GM12878 (cell line): ENCODE measurements around the gene ZNF559. TPM values are rescaled to one million over a fixed set of nuclear protein-coding genes. Genes with fewer than 3 reads are reported as not detected.

Experiments used
- ATAC-seq: fragments of 200-7000 bp; cut with Tn5 transposase; 3 replicates; pipeline ENCODE4 v1.9.1; 2020; ENCODE audit warnings: mild to moderate bottlenecking, moderate library complexity
- BruUV-seq: library from RNA; stranded (reverse); fragments of 400-500 nt; replicated peaks from 2 replicates; lab custom pipeline; 2021; lab: Mats Ljungman, UMichigan
- CTCF ChIA-PET: fragments of 300-600 bp; sonication (Branson Sonifier 250); formaldehyde crosslinking; extraction: SDS; loops from one replicate; lab custom pipeline; 2021; ENCODE audit warnings: inconsistent platforms; lab: Yijun Ruan, JAX
- POLR2A ChIA-PET: fragments of 350-600 bp; formaldehyde crosslinking; extraction: SDS; loops from one replicate; lab custom pipeline; 2021; ENCODE audit warnings: inconsistent platforms; lab: Charles Lee
- RAD21 ChIA-PET: fragments of 300-600 bp; sonication (Branson Sonifier 250); formaldehyde crosslinking; loops from one replicate; lab custom pipeline; 2023; ENCODE audit warnings: antibody characterized with exemption; ENCODE audit not compliant: unreplicated experiment; lab: Charles Lee
- SMC1A ChIA-PET: fragments of 300-600 bp; sonication (Branson Sonifier 250); formaldehyde crosslinking; loops from one replicate; lab custom pipeline; 2023; ENCODE audit not compliant: unreplicated experiment, uncharacterized antibody; lab: Charles Lee
- DNase-seq: peaks from one replicate; pipeline ENCODE4 v3.0.0-alpha.2; 2011; ENCODE audit warnings: low read depth, low spot score
- FAIRE-seq: peaks from 3 replicates; lab custom pipeline; 2011; peaks lifted over from hg19 to GRCh38; lab: Jason Lieb, UNC
- H2AFZ ChIP-seq: 2 replicates; pipeline ENCODE4 v1.6.0; 2011; ENCODE audit warnings: low read depth, low read length, control low read depth; ENCODE audit not compliant: control insufficient read depth
- H3K27ac ChIP-seq: 2 replicates; pipeline ENCODE4 v1.5.1; 2011; ENCODE audit warnings: control low read depth; ENCODE audit not compliant: control insufficient read depth, insufficient read depth
- H3K27me3 ChIP-seq, 2 experiments: replicated peaks in 1 of 2; 2 replicates each; pipeline versions ENCODE4 v1.6.0 to v1.6.1; 2011; ENCODE audit warnings: low read length in 1 of 2; ENCODE audit not compliant: control insufficient read depth in 2 of 2, insufficient read depth in 2 of 2
- H3K36me3 ChIP-seq, 2 experiments: 2 replicates each; pipeline ENCODE4 v1.5.1; 2011; ENCODE audit warnings: low read length in 1 of 2; ENCODE audit not compliant: control insufficient read depth in 2 of 2, insufficient read depth in 2 of 2
- H3K4me1 ChIP-seq: 2 replicates; pipeline ENCODE4 v1.6.1; 2011; ENCODE audit warnings: mild to moderate bottlenecking, low read length, moderate library complexity, mixed read lengths; ENCODE audit not compliant: control insufficient read depth, insufficient read depth
- H3K4me2 ChIP-seq: 2 replicates; pipeline ENCODE4 v1.6.0; 2011; ENCODE audit warnings: control low read depth; ENCODE audit not compliant: control insufficient read depth, insufficient read depth
- H3K4me3 ChIP-seq: fragments of 200-600 bp; sonication (generic); 2 replicates; pipeline ENCODE4 v1.5.1; 2016
- H3K79me2 ChIP-seq: 2 replicates; pipeline ENCODE4 v1.6.0; 2011; ENCODE audit warnings: low read length; ENCODE audit not compliant: control insufficient read depth, insufficient read depth
- H3K9ac ChIP-seq: 2 replicates; pipeline ENCODE4 v1.8.0; 2011; ENCODE audit warnings: low read length, control low read depth, mixed read lengths; ENCODE audit not compliant: control insufficient read depth, insufficient read depth
- H3K9me3 ChIP-seq: replicated peaks from 3 replicates; pipeline ENCODE4 v1.5.1; 2011; ENCODE audit warnings: mild to moderate bottlenecking, low read length; ENCODE audit not compliant: control insufficient read depth, insufficient read depth
- H4K20me1 ChIP-seq: 2 replicates; pipeline ENCODE4 v1.6.0; 2011; ENCODE audit not compliant: control insufficient read depth, insufficient read depth
- BRCA1 ChIP-seq: IDR thresholded peaks from 2 replicates; pipeline ENCODE4 v1.6.1; 2011; ENCODE audit warnings: low read depth, low read length, improper control_type of control experiment
- CHD1 ChIP-seq: IDR thresholded peaks from 2 replicates; pipeline ENCODE4 v1.6.1; 2012; ENCODE audit warnings: low read depth, low read length, improper control_type of control experiment
- IRF4 ChIP-seq: IDR thresholded peaks from 2 replicates; pipeline ENCODE4 v1.6.1; 2011; ENCODE audit warnings: low read depth, low read length
- NFXL1 ChIP-seq: fragments of 450-650 bp; IDR thresholded peaks from 2 replicates; pipeline ENCODE4 v1.6.1; 2017; ENCODE audit warnings: antibody characterized with exemption, mild to moderate bottlenecking, borderline replicate concordance
- NR2C1 ChIP-seq: fragments of 450-650 bp; IDR thresholded peaks from 2 replicates; pipeline ENCODE4 v1.6.1; 2017; ENCODE audit warnings: antibody characterized with exemption, mild to moderate bottlenecking, moderate library complexity
- POU2F2 ChIP-seq: IDR thresholded peaks from 3 replicates; pipeline ENCODE4 v1.6.1; 2011; ENCODE audit warnings: low read depth, mild to moderate bottlenecking, low read length, borderline replicate concordance
- SRF ChIP-seq, 2 experiments: IDR thresholded peaks; 2 replicates each; pipeline ENCODE4 v1.6.1; 2011; ENCODE audit warnings: low read depth in 2 of 2, low read length in 2 of 2, mild to moderate bottlenecking in 1 of 2, moderate library complexity in 1 of 2
- YY1 ChIP-seq: IDR thresholded peaks from 2 replicates; pipeline ENCODE4 v1.6.1; 2011; ENCODE audit warnings: low read depth, mild to moderate bottlenecking, low read length
- ZBED1 ChIP-seq: IDR thresholded peaks from 2 replicates; pipeline ENCODE4 v1.6.1; 2016; ENCODE audit warnings: borderline replicate concordance
- ZNF24 ChIP-seq: fragments of 450-650 bp; IDR thresholded peaks from 2 replicates; pipeline ENCODE4 v1.6.1; 2017; ENCODE audit warnings: antibody characterized with exemption, mild to moderate bottlenecking
- WGBS: methylation state at CpG from one replicate; pipeline ENCODE4 v1.1.6; 2016; ENCODE audit warnings: low lambda C conversion rate; ENCODE audit not compliant: insufficient replicate concordance, insufficient coverage; ENCODE audit errors: missing lambda C conversion rate; 5-methylcytosine and 5-hydroxymethylcytosine counted together
- in situ Hi-C: fragments of 300-500 bp; cut with MboI; formaldehyde crosslinking; loops from 9 replicates; pipeline ENCODE4 v1.14.3; 2018; ENCODE audit warnings: mixed read lengths
- intact Hi-C: fragments of 100-400 bp; cut with micrococcal nuclease; formaldehyde crosslinking; loops from one replicate; pipeline ENCODE4 v1.14.2; 2022; ENCODE audit not compliant: unreplicated experiment
- polyA plus RNA-seq, 11 experiments: library from polyadenylated mRNA; depleted of rRNA in 4 of 11; unstranded in 6 of 11; stranded (reverse) in 5 of 11; fragments of >200 nt; fragmentation: Nextera tagmentation in 4 of 11; fragmentation: Illumina TruSeq in 1 of 11; extraction: Ambion mirVana in 4 of 11; extraction: Trizol in 1 of 11; gene quantifications; 1 replicate in 1 of 11; 2 replicates in 10 of 11; pipeline versions ENCODE4 v1.2.1 to v1.2.3, GENCODE V29; 2011 to 2016; ENCODE audit warnings: inconsistent platforms in 2 of 11, missing spikeins in 2 of 11, low read depth in 1 of 11
- total RNA-seq, 4 experiments: library from RNA; depleted of rRNA in 3 of 4; stranded (reverse); fragments of >200 nt in 3 of 4; fragmentation: Illumina TruSeq in 1 of 4; extraction: Trizol in 1 of 4; gene quantifications; 2 replicates each; pipeline versions ENCODE4 v1.2.1 to v1.2.3, GENCODE V29; 2013 to 2021
- TF ChIP-seq, protein P1 (sequence below): IDR thresholded peaks from 2 replicates; pipeline ENCODE4 v1.6.1; 2012; ENCODE audit warnings: low read depth, low read length, improper control_type of control experiment
- TF ChIP-seq, protein P2 (sequence below): fragments of 450-650 bp; IDR thresholded peaks from 2 replicates; pipeline ENCODE4 v1.6.1; 2016; ENCODE audit warnings: mild to moderate bottlenecking
- TF ChIP-seq, protein P3 (sequence below): fragments of 450-650 bp; IDR thresholded peaks from 2 replicates; pipeline ENCODE4 v1.6.1; 2016; ENCODE audit warnings: mild to moderate bottlenecking, moderate library complexity, borderline replicate concordance
- TF ChIP-seq, protein P4 (sequence below): IDR thresholded peaks from 2 replicates; pipeline ENCODE4 v1.6.1; 2011; ENCODE audit warnings: borderline replicate concordance, low read depth, mild to moderate bottlenecking, moderate library complexity, low read length; ENCODE audit not compliant: insufficient read depth, poor library complexity, severe bottlenecking
- TF ChIP-seq, protein P5 (sequence below): fragments of 450-650 bp; IDR thresholded peaks from 2 replicates; pipeline ENCODE4 v1.6.1; 2017; ENCODE audit warnings: antibody characterized with exemption, mild to moderate bottlenecking, moderate library complexity

ZNF559 gene
- total and polyA plus RNA-seq, 10 of the 15 experiments (the other 5 are each of a cell fraction or from before 2014, with no cell fraction given), result 4.4 to 13.8 (median 9.8) TPM

DNA sequence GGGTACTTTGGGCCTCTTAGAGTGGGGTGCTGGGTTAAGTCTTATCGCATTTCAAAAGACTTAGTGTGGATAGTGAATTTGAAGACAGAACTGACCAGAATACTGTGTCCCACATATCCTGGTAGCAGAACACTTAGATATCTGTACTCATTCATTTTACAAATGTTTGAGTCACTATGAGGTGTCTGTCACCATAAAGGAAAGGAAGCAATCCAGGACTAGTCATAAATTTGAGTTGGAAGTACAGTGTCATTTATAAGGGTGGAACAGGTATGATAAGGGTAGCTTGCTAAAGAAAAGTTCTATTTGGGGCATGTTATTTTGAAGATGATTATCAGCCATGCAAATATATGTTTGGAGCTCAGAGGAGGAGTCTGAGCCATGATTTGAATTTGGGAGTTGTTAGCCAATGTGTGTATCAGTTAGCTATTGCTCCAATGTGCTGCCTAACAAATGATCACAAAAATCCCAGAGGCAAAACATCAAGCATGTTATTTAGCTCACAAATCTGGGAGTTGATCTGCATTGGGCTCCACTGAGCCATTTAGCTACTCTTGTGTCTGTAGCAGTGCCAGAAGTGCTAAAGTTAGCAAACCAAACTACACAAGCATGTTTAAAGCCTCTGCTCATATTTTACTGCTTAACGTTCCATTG, 34.6 kb upstream of the ZNF559 start:
- CTCF ChIA-PET, result no interaction called here
- no peak for ATAC-seq
- Histone ChIP-seq H3K4me2 (no peak overlapping the region), H3K4me1 (no peaks in the 10 kb centered on the region), H3K27ac (no peak overlapping the region), H4K20me1 (no peaks in the 10 kb centered on the region), H2AFZ (no peak overlapping the region), H3K27me3 (no peaks in the 10 kb centered on the region), H3K4me3 (no peak overlapping the region), H3K79me2 (no peaks in the 10 kb centered on the region), H3K9me3 (peaks cover 4% of the 10 kb centered on the region; the same call in 1 of the 3 replicates), H3K36me3 (no peaks in the 10 kb centered on the region), H3K9ac (no peak overlapping the region)
- DNase-seq, result no peak
- POLR2A ChIA-PET, result no interaction called here
- in situ Hi-C loops, result no loop called here
- intact Hi-C loops, result no loop called here
- BruUV-seq, result no TSS peak
- no peak for FAIRE-seq
- WGBS, result 95% methylated on average over 2 of the region's 2 CpGs
- SMC1A ChIA-PET, result no interaction called here
- RAD21 ChIA-PET, result no interaction called here
- TF ChIP-seq YY1 (no peak), NR2C1 (no peak), POU2F2 (no peak), CHD1 (no peak), BRCA1 (no peak), NFXL1 (no peak), ZBED1 (no peak), SRF (IDR thresholded peaks at IDR 0.05; ENCODE audit: low read depth in 2 of 2, low read length in 2 of 2) (no peak), ZNF24 (no peak), IRF4 (no peak)
- TF ChIP-seq, protein P1, sequence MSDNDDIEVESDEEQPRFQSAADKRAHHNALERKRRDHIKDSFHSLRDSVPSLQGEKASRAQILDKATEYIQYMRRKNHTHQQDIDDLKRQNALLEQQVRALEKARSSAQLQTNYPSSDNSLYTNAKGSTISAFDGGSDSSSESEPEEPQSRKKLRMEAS, result no peak
- TF ChIP-seq, protein P2, sequence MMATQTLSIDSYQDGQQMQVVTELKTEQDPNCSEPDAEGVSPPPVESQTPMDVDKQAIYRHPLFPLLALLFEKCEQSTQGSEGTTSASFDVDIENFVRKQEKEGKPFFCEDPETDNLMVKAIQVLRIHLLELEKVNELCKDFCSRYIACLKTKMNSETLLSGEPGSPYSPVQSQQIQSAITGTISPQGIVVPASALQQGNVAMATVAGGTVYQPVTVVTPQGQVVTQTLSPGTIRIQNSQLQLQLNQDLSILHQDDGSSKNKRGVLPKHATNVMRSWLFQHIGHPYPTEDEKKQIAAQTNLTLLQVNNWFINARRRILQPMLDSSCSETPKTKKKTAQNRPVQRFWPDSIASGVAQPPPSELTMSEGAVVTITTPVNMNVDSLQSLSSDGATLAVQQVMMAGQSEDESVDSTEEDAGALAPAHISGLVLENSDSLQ, result no peak
- TF ChIP-seq, protein P3, sequence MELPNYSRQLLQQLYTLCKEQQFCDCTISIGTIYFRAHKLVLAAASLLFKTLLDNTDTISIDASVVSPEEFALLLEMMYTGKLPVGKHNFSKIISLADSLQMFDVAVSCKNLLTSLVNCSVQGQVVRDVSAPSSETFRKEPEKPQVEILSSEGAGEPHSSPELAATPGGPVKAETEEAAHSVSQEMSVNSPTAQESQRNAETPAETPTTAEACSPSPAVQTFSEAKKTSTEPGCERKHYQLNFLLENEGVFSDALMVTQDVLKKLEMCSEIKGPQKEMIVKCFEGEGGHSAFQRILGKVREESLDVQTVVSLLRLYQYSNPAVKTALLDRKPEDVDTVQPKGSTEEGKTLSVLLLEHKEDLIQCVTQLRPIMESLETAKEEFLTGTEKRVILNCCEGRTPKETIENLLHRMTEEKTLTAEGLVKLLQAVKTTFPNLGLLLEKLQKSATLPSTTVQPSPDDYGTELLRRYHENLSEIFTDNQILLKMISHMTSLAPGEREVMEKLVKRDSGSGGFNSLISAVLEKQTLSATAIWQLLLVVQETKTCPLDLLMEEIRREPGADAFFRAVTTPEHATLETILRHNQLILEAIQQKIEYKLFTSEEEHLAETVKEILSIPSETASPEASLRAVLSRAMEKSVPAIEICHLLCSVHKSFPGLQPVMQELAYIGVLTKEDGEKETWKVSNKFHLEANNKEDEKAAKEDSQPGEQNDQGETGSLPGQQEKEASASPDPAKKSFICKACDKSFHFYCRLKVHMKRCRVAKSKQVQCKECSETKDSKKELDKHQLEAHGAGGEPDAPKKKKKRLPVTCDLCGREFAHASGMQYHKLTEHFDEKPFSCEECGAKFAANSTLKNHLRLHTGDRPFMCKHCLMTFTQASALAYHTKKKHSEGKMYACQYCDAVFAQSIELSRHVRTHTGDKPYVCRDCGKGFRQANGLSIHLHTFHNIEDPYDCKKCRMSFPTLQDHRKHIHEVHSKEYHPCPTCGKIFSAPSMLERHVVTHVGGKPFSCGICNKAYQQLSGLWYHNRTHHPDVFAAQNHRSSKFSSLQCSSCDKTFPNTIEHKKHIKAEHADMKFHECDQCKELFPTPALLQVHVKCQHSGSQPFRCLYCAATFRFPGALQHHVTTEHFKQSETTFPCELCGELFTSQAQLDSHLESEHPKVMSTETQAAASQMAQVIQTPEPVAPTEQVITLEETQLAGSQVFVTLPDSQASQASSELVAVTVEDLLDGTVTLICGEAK, result no peak
- TF ChIP-seq, protein P4, sequence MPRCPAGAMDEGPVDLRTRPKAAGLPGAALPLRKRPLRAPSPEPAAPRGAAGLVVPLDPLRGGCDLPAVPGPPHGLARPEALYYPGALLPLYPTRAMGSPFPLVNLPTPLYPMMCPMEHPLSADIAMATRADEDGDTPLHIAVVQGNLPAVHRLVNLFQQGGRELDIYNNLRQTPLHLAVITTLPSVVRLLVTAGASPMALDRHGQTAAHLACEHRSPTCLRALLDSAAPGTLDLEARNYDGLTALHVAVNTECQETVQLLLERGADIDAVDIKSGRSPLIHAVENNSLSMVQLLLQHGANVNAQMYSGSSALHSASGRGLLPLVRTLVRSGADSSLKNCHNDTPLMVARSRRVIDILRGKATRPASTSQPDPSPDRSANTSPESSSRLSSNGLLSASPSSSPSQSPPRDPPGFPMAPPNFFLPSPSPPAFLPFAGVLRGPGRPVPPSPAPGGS, result no peak
- TF ChIP-seq, protein P5, sequence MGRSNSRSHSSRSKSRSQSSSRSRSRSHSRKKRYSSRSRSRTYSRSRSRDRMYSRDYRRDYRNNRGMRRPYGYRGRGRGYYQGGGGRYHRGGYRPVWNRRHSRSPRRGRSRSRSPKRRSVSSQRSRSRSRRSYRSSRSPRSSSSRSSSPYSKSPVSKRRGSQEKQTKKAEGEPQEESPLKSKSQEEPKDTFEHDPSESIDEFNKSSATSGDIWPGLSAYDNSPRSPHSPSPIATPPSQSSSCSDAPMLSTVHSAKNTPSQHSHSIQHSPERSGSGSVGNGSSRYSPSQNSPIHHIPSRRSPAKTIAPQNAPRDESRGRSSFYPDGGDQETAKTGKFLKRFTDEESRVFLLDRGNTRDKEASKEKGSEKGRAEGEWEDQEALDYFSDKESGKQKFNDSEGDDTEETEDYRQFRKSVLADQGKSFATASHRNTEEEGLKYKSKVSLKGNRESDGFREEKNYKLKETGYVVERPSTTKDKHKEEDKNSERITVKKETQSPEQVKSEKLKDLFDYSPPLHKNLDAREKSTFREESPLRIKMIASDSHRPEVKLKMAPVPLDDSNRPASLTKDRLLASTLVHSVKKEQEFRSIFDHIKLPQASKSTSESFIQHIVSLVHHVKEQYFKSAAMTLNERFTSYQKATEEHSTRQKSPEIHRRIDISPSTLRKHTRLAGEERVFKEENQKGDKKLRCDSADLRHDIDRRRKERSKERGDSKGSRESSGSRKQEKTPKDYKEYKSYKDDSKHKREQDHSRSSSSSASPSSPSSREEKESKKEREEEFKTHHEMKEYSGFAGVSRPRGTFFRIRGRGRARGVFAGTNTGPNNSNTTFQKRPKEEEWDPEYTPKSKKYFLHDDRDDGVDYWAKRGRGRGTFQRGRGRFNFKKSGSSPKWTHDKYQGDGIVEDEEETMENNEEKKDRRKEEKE, result no peak
